Sigmoid colon (tissue), 7 donors: Measurements from ENCODE around the gene THAP4. TPM values are rescaled to one million over a fixed set of nuclear protein-coding genes. Genes with fewer than 3 reads are reported as not detected.

Experiments
- DNase-seq: peaks from one replicate; pipeline ENCODE4 v3.0.0-alpha.2; 2019
- H3K27ac ChIP-seq, 4 donors: fragments of 200-600 bp; sonication (generic); one replicate each; pipeline ENCODE4 v1.5.1; 2016 to 2019; ENCODE audit warnings: mild to moderate bottlenecking in 1 of 4
- H3K27me3 ChIP-seq, 3 donors: fragments of 200-600 bp; sonication (generic); one replicate each; pipeline ENCODE4 v1.5.1; 2019; ENCODE audit warnings: mild to moderate bottlenecking in 1 of 3
- H3K36me3 ChIP-seq, 4 donors: fragments of 200-600 bp; sonication (generic); one replicate each; pipeline ENCODE4 v1.5.1; 2016 to 2019
- H3K4me1 ChIP-seq, 4 donors: fragments of 200-600 bp; sonication (generic); one replicate each; pipeline ENCODE4 v1.5.1; 2017 to 2019
- H3K4me3 ChIP-seq, 4 donors: fragments of 200-600 bp; sonication (generic); one replicate each; pipeline ENCODE4 v1.5.1; 2017 to 2019; ENCODE audit warnings: mild to moderate bottlenecking in 2 of 4, moderate library complexity in 1 of 4
- H3K9me3 ChIP-seq, 4 donors: fragments of 200-600 bp in 3 of 4; sonication (generic) in 3 of 4; one replicate each; pipeline versions ENCODE4 v1.5.1 to v1.6.1; 2013 to 2019
- EP300 ChIP-seq, 4 donors: sonication (generic); formaldehyde crosslinking; IDR thresholded peaks; one replicate each; pipeline ENCODE4 v1.6.1; 2017; ENCODE audit warnings: antibody characterized with exemption in 4 of 4
- POLR2A ChIP-seq, 2 donors: fragments of 450-650 bp; IDR thresholded peaks; one replicate each; pipeline ENCODE4 v1.6.1; 2016; ENCODE audit warnings: antibody characterized with exemption in 2 of 2, mild to moderate bottlenecking in 2 of 2, moderate library complexity in 2 of 2
- POLR2AphosphoS5 ChIP-seq, 4 donors: sonication (generic); formaldehyde crosslinking; IDR thresholded peaks; one replicate each; pipeline ENCODE4 v1.6.1; 2017; ENCODE audit warnings: antibody characterized with exemption in 4 of 4
- WGBS, 2 donors: extraction: QIAGEN DNeasy Blood & Tissue Kit; methylation state at CpG; one replicate each; pipeline ENCODE4 v1.1.7; 2013; 5-methylcytosine and 5-hydroxymethylcytosine counted together
- intact Hi-C: fragments of 100-400 bp; cut with DNase I; formaldehyde crosslinking; loops from one replicate; pipeline ENCODE4 v1.15.1; 2023
- polyA plus RNA-seq, 3 donors: library from polyadenylated mRNA; stranded (reverse); fragments of 200-250 nt; gene quantifications; one replicate each; pipeline ENCODE4 v1.2.3, GENCODE V29; 2013
- total RNA-seq, 4 donors: library from RNA; depleted of rRNA; stranded (reverse); fragments of >200 nt; gene quantifications; one replicate each; pipeline ENCODE4 v1.1.0, GENCODE V29; 2016
- TF ChIP-seq, protein P1 (sequence below), 4 experiments: fragments of 450-650 bp in 3 of 4; fragments of 200-600 bp in 1 of 4; IDR thresholded peaks; one replicate each; pipeline ENCODE4 v1.5.1; 2016 to 2019; ENCODE audit warnings: antibody characterized with exemption in 4 of 4, mild to moderate bottlenecking in 3 of 4, moderate library complexity in 2 of 4
- donor health status: healthy with polysubstance abuse.
- donor health status: Bipolar disorder and iron deficiency.
- donor health status: healthy.

Gene THAP4
- total and polyA plus RNA-seq, 7 donors: 28.9 to 112 (median 44.7) TPM

- Histone ChIP-seq H3K27me3 (no peaks in the 10 kb centered on the region), H3K27ac (peak overlapping the region; percentile 90 to 99 (median 94)), H3K36me3 (peaks cover 12 to 25% (median 21%) of the 10 kb centered on the region in 4 donors), H3K9me3 (no peaks in the 10 kb centered on the region), H3K4me1 (peaks cover 0 to 60% (median 52%) of the 10 kb centered on the region in 4 donors), H3K4me3 (peak overlapping the region; percentile 57 to 95 (median 81))
- intact Hi-C loops: loop anchor here (1.0 to 10.0 kb wide), 7 partner anchors 26 to 322 kb away; partner anchors contain the start of genes DTYMK, FARP2, HDLBP and ING5
- 1% methylated on average over 97 of the region's 97 CpGs for WGBS, 2 donors
- DNase-seq: peak; percentile 75
- TF ChIP-seq POLR2A (IDR thresholded peaks at IDR 0.05) (no peak), POLR2AphosphoS5 (IDR thresholded peaks at IDR 0.05) (peak in 2 of 4 donors; percentile 48 to 71)
Measured at GRCh38 chr2:241636182-241637017, 558 bp downstream of the THAP4 start.

GRCh38 chr2:241635756-241636155 lies 1.2 kb downstream of the THAP4 start:
- Histone ChIP-seq H3K36me3 (peaks cover 12 to 30% (median 21%) of the 10 kb centered on the region in 4 donors), H3K4me3 (peak overlapping the region; percentile 57 to 95 (median 81)), H3K4me1 (peaks cover 0 to 53% (median 47%) of the 10 kb centered on the region in 4 donors), H3K27me3 (no peaks in the 10 kb centered on the region), H3K27ac (peak overlapping the region; percentile 90 to 99 (median 94)), H3K9me3 (no peaks in the 10 kb centered on the region)
- intact Hi-C loops: loop anchor here (2.0 to 10.0 kb wide), 5 partner anchors 51 to 321 kb away; partner anchors contain the start of genes DTYMK, FARP2, HDLBP and ING5
- 11 to 36% methylated on average over 6 of the region's 6 CpGs for WGBS, 2 donors
- no peak for DNase-seq
- TF ChIP-seq POLR2A (IDR thresholded peaks at IDR 0.05) (no peak), POLR2AphosphoS5 (IDR thresholded peaks at IDR 0.05) (no peak), EP300 (IDR thresholded peaks at IDR 0.05) (no peak)
- TF ChIP-seq, protein P1, sequence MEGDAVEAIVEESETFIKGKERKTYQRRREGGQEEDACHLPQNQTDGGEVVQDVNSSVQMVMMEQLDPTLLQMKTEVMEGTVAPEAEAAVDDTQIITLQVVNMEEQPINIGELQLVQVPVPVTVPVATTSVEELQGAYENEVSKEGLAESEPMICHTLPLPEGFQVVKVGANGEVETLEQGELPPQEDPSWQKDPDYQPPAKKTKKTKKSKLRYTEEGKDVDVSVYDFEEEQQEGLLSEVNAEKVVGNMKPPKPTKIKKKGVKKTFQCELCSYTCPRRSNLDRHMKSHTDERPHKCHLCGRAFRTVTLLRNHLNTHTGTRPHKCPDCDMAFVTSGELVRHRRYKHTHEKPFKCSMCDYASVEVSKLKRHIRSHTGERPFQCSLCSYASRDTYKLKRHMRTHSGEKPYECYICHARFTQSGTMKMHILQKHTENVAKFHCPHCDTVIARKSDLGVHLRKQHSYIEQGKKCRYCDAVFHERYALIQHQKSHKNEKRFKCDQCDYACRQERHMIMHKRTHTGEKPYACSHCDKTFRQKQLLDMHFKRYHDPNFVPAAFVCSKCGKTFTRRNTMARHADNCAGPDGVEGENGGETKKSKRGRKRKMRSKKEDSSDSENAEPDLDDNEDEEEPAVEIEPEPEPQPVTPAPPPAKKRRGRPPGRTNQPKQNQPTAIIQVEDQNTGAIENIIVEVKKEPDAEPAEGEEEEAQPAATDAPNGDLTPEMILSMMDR (IDR thresholded peaks at IDR 0.05): no peak

GRCh38 chr2:241633561-241633960 lies 3.4 kb downstream of the THAP4 start:
- Histone ChIP-seq H3K27me3 (no peaks in the 10 kb centered on the region), H3K27ac (no peak overlapping the region), H3K4me1 (peaks cover 0 to 32% (median 26%) of the 10 kb centered on the region in 4 donors), H3K9me3 (no peaks in the 10 kb centered on the region), H3K4me3 (no peak overlapping the region), H3K36me3 (peaks cover 12 to 43% (median 27%) of the 10 kb centered on the region in 4 donors)
- TF ChIP-seq POLR2A (IDR thresholded peaks at IDR 0.05) (no peak), EP300 (IDR thresholded peaks at IDR 0.05) (no peak), POLR2AphosphoS5 (IDR thresholded peaks at IDR 0.05) (no peak)
- TF ChIP-seq, protein P1 (IDR thresholded peaks at IDR 0.05): no peak
- DNase-seq: no peak
- intact Hi-C loops: loop anchor here (10.0 kb wide), 1 partner anchor 279 kb away; the partner anchor contains the start of gene FARP2
- WGBS, 2 donors: 92 to 93% methylated on average over 17 of the region's 17 CpGs

DNA sequence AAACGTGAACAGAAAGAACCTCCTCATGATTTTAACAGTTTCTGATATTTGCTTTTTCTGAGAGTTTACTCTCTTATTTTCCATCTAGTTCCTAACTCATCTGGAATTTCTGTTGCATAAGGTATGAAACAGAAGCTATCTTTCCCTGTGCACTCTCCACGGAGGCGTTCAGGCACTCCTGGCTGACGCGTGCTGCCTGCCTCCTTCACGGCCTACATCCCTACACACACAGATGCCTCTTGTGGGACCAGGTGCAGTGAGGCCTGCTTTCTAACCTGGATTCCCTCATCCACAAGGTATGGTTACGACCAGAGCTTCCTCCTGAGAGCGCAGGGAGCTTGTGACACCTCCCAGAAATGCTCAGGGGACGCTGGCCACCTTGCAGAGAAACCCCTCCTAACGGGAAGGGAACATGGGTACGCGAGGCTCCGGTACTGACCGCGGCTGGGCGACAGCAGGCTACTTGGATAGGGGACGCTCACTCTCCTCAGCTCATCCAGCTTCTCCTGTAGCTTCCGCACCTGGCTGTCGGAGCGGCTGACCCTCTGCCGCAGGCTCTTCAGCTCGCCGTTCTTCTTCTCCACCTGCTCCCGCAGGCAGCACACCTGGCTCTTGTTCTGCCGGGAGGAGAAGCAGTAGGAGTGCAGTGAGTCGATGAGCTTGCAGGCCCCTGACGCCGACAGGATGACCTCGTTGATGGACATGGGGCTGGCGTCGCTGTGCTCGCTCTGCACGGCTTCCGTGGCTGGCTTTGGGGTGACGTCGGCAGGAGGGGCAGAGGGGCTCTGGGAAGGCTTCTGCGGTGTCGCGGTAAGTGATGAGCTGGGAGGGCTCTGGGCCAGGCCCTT lies 4.3 kb downstream of the THAP4 start:
- TF ChIP-seq EP300 (IDR thresholded peaks at IDR 0.05) (no peak), POLR2A (IDR thresholded peaks at IDR 0.05) (no peak), POLR2AphosphoS5 (IDR thresholded peaks at IDR 0.05) (no peak)
- TF ChIP-seq, protein P1 (IDR thresholded peaks at IDR 0.05): no peak
- peaks cover 0 to 25% (median 21%) of the 10 kb centered on the region in 4 donors for H3K4me1 ChIP-seq
- no peaks in the 10 kb centered on the region for H3K9me3 ChIP-seq
- peak; percentile 29 for DNase-seq
- H3K27ac ChIP-seq: no peak overlapping the region
- WGBS, 2 donors: 96 to 97% methylated on average over 39 of the region's 39 CpGs
- intact Hi-C loops: loop anchor here (10.0 kb wide), 1 partner anchor 278 kb away; the partner anchor contains the start of gene FARP2
- no peak overlapping the region for H3K4me3 ChIP-seq
- no peaks in the 10 kb centered on the region for H3K27me3 ChIP-seq
- peaks cover 12 to 48% (median 27%) of the 10 kb centered on the region in 4 donors for H3K36me3 ChIP-seq
